Osteocyte (in vitro differentiated cells): ENCODE results near the gene FRYL. TPM values are rescaled to one million over a fixed set of nuclear protein-coding genes. Genes with fewer than 3 reads are reported as not detected.

Source experiments
- DNase-seq: peaks from one replicate; pipeline ENCODE4 v3.0.0; 2021; ENCODE audit warnings: mixed read lengths; ENCODE audit not compliant: unreplicated experiment; ENCODE audit errors: extremely low spot score
- H3K27ac Mint-ChIP-seq: one replicate; pipeline ENCODE4 v1.8.0; 2021; ENCODE audit warnings: mild to moderate bottlenecking, mixed read lengths; ENCODE audit not compliant: unreplicated experiment
- H3K27me3 Mint-ChIP-seq: one replicate; pipeline ENCODE4 v1.8.0; 2021; ENCODE audit warnings: mixed read lengths; ENCODE audit not compliant: unreplicated experiment
- H3K36me3 Mint-ChIP-seq: one replicate; pipeline ENCODE4 v1.8.0; 2021; ENCODE audit warnings: mixed read lengths; ENCODE audit not compliant: unreplicated experiment
- H3K4me1 Mint-ChIP-seq: one replicate; pipeline ENCODE4 v1.8.0; 2021; ENCODE audit warnings: mixed read lengths; ENCODE audit not compliant: unreplicated experiment
- H3K4me3 Mint-ChIP-seq: one replicate; pipeline ENCODE4 v1.8.0; 2021; ENCODE audit warnings: mild to moderate bottlenecking, moderate library complexity, mixed read lengths; ENCODE audit not compliant: unreplicated experiment
- H3K9me3 Mint-ChIP-seq: one replicate; pipeline ENCODE4 v1.8.0; 2021; ENCODE audit warnings: mixed read lengths; ENCODE audit not compliant: unreplicated experiment
- CTCF ChIP-seq: fragments of 200-600 bp; sonication (generic); IDR thresholded peaks from 2 replicates; pipeline ENCODE4 v1.5.0; 2021; ENCODE audit warnings: antibody characterized with exemption, mild to moderate bottlenecking, moderate library complexity
- total RNA-seq: library from RNA; stranded (reverse); gene quantifications from 2 replicates; pipeline ENCODE4 v1.2.1, GENCODE V29; 2021

FRYL gene
- total RNA-seq, 1 donor from 2014 or later = 61.9 TPM

GRCh38 chr4:48755281-48755680, 24.8 kb downstream of the FRYL start:
- H3K4me1 Mint-ChIP-seq = peaks cover 19% of the 10 kb centered on the region
- no peak overlapping the region for H3K27ac Mint-ChIP-seq
- no peaks in the 10 kb centered on the region for H3K27me3 Mint-ChIP-seq
- no peaks in the 10 kb centered on the region for H3K9me3 Mint-ChIP-seq
- peaks cover 2% of the 10 kb centered on the region for H3K36me3 Mint-ChIP-seq
- no peak for TF ChIP-seq CTCF
- no peak for DNase-seq
- no peak overlapping the region for H3K4me3 Mint-ChIP-seq

- no peak overlapping the region for H3K4me3 Mint-ChIP-seq
- TF ChIP-seq CTCF = no peak
- H3K36me3 Mint-ChIP-seq = peaks cover 2% of the 10 kb centered on the region
- DNase-seq = no peak
- H3K27me3 Mint-ChIP-seq = no peaks in the 10 kb centered on the region
- peaks cover 19% of the 10 kb centered on the region for H3K4me1 Mint-ChIP-seq
- no peak overlapping the region for H3K27ac Mint-ChIP-seq
- H3K9me3 Mint-ChIP-seq = no peaks in the 10 kb centered on the region
These were observed 26.9 kb downstream of the FRYL start for GRCh38 chr4:48753159-48753558.

GRCh38 chr4:48752726-48753125, 27.4 kb downstream of the FRYL start:
- H3K4me1 Mint-ChIP-seq = peaks cover 19% of the 10 kb centered on the region
- no peaks in the 10 kb centered on the region for H3K9me3 Mint-ChIP-seq
- TF ChIP-seq CTCF = no peak
- DNase-seq = no peak
- H3K27me3 Mint-ChIP-seq = no peaks in the 10 kb centered on the region
- H3K36me3 Mint-ChIP-seq = peaks cover 2% of the 10 kb centered on the region
- H3K4me3 Mint-ChIP-seq = no peak overlapping the region
- H3K27ac Mint-ChIP-seq = no peak overlapping the region

GRCh38 chr4:48752246-48752645, 27.8 kb downstream of the FRYL start:
- no peaks in the 10 kb centered on the region for H3K27me3 Mint-ChIP-seq
- no peaks in the 10 kb centered on the region for H3K9me3 Mint-ChIP-seq
- DNase-seq = no peak
- H3K4me3 Mint-ChIP-seq = no peak overlapping the region
- H3K36me3 Mint-ChIP-seq = peaks cover 2% of the 10 kb centered on the region
- H3K4me1 Mint-ChIP-seq = peaks cover 19% of the 10 kb centered on the region
- no peak for TF ChIP-seq CTCF
- H3K27ac Mint-ChIP-seq = no peak overlapping the region

GRCh38 chr4:48748949-48749596, 31.0 kb downstream of the FRYL start:
- Mint-ChIP-seq H3K4me3 (no peak overlapping the region), H3K27ac (no peak overlapping the region), H3K36me3 (no peaks in the 10 kb centered on the region), H3K27me3 (no peaks in the 10 kb centered on the region), H3K9me3 (no peaks in the 10 kb centered on the region), H3K4me1 (peaks cover 19% of the 10 kb centered on the region)
- no peak for TF ChIP-seq CTCF
- no peak for DNase-seq
